GM21737 (cell line): ENCODE data around the gene KRT80.

Experiments
- ATAC-seq: cut with Tn5 transposase; IDR thresholded peaks from one replicate; pipeline ENCODE4 v1.9.1; 2021; ENCODE audit warnings: mild to moderate bottlenecking, moderate library complexity; ENCODE audit not compliant: unreplicated experiment

KRT80 gene

GRCh38 chr12:52199294-52199919, 7.6 kb upstream of the KRT80 start:
- no peak for ATAC-seq

- ATAC-seq = no peak
Observed at GRCh38 chr12:52198454-52199215, 6.8 kb upstream of the KRT80 start.

- ATAC-seq = no peak
Observed at GRCh38 chr12:52197371-52198231, 5.8 kb upstream of the KRT80 start.

GRCh38 chr12:52195065-52195730, 3.4 kb upstream of the KRT80 start:
- ATAC-seq = no peak

- ATAC-seq = no peak
Observed at GRCh38 chr12:52193991-52194390, 2.2 kb upstream of the KRT80 start.

- no peak for ATAC-seq
Observed at GRCh38 chr12:52193532-52193931, 1.7 kb upstream of the KRT80 start.

GRCh38 chr12:52190860-52191729, 719 bp downstream of the KRT80 start:
- ATAC-seq = no peak

- no peak for ATAC-seq
Observed at GRCh38 chr12:52189376-52190174, 2.2 kb downstream of the KRT80 start.

GRCh38 chr12:52188658-52189057, 3.2 kb downstream of the KRT80 start:
- ATAC-seq = no peak

- ATAC-seq = no peak
Observed at GRCh38 chr12:52187640-52188039, 4.2 kb downstream of the KRT80 start.

- ATAC-seq = no peak
Observed at GRCh38 chr12:52187206-52187605, 4.6 kb downstream of the KRT80 start.

GRCh38 chr12:52186118-52186840, 5.5 kb downstream of the KRT80 start:
- no peak for ATAC-seq

- no peak for ATAC-seq
Observed at GRCh38 chr12:52185400-52185967, 6.3 kb downstream of the KRT80 start.

GRCh38 chr12:52184813-52185212, 7.0 kb downstream of the KRT80 start:
- no peak for ATAC-seq

GRCh38 chr12:52183971-52184370, 7.8 kb downstream of the KRT80 start:
- no peak for ATAC-seq

GRCh38 chr12:52183544-52183910, 8.3 kb downstream of the KRT80 start:
- no peak for ATAC-seq

GRCh38 chr12:52182898-52183543, 8.8 kb downstream of the KRT80 start:
- ATAC-seq = no peak

GRCh38 chr12:52182384-52182783, 9.4 kb downstream of the KRT80 start:
- ATAC-seq = no peak
